Uterus (tissue), 2 donors: Measurements from ENCODE around the gene SSNA1.

Source experiments
- POLR2A ChIP-seq, 2 donors: fragments of 450-650 bp; IDR thresholded peaks; one replicate each; pipeline ENCODE4 v1.6.1; 2016; ENCODE audit warnings: antibody characterized with exemption in 2 of 2, mild to moderate bottlenecking in 1 of 2, moderate library complexity in 1 of 2
- TF ChIP-seq, protein P1 (sequence below), 4 experiments: fragments of 200-600 bp in 2 of 4; fragments of 450-650 bp in 2 of 4; sonication (generic) in 2 of 4; IDR thresholded peaks; one replicate each; pipeline ENCODE4 v1.5.1; 2016 to 2019; ENCODE audit warnings: antibody characterized with exemption in 4 of 4, mild to moderate bottlenecking in 2 of 4, moderate library complexity in 1 of 4

DNA sequence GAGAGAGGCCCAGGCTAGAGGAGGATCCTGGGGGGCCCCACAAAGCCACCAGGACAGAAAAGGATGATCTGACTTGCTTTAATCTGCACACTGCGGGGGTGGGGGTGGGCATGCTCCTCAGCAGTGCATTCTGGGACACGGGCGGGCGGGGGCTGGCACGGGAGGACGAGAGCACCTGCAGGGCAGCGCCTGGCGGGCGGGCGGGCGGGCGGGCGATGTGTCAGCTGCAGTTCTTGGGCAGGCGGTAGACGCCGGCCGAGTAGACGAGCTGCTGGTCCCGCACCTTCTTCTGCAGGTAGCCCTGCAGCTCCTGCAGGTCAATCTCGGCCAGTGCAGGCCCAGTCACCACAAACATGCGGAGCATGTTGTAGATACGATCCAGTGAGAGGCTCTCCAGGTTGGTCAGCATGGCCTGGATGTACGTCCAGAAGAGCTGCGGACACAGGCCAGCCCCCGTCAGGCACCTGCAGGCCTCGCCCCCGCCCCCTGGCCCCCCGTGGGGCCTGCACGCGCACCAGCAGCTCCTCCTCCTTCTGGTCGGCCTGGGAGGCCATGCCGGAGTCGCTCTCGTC is 13.7 kb upstream of the SSNA1 start:
- TF ChIP-seq, protein P1, sequence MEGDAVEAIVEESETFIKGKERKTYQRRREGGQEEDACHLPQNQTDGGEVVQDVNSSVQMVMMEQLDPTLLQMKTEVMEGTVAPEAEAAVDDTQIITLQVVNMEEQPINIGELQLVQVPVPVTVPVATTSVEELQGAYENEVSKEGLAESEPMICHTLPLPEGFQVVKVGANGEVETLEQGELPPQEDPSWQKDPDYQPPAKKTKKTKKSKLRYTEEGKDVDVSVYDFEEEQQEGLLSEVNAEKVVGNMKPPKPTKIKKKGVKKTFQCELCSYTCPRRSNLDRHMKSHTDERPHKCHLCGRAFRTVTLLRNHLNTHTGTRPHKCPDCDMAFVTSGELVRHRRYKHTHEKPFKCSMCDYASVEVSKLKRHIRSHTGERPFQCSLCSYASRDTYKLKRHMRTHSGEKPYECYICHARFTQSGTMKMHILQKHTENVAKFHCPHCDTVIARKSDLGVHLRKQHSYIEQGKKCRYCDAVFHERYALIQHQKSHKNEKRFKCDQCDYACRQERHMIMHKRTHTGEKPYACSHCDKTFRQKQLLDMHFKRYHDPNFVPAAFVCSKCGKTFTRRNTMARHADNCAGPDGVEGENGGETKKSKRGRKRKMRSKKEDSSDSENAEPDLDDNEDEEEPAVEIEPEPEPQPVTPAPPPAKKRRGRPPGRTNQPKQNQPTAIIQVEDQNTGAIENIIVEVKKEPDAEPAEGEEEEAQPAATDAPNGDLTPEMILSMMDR (IDR thresholded peaks at IDR 0.05) = no peak
- TF ChIP-seq POLR2A (IDR thresholded peaks at IDR 0.05) = no peak
